HT1080 (cell line): Measurements from ENCODE around the gene CASS4. TPM values are rescaled to one million over a fixed set of nuclear protein-coding genes. Genes with fewer than 3 reads are reported as not detected.

Source experiments
- DNase-seq: peaks from one replicate; pipeline ENCODE4 v3.0.0-alpha.2; 2015; ENCODE audit warnings: low read depth
- small RNA-seq: library from RNA; depleted of rRNA; stranded (forward); fragments of <200 nt; gene quantifications from one replicate; pipeline ENCODE3, GENCODE V24; 2014
- total RNA-seq: library from RNA; depleted of rRNA; stranded (reverse); fragments of >200 nt; shearing (Covaris generic); gene quantifications from 2 replicates; pipeline ENCODE4 v1.2.3, GENCODE V29; 2014; rRNA removed

CASS4 gene
- total RNA-seq, 1 experiment from 2014 or later, result not detected

DNA sequence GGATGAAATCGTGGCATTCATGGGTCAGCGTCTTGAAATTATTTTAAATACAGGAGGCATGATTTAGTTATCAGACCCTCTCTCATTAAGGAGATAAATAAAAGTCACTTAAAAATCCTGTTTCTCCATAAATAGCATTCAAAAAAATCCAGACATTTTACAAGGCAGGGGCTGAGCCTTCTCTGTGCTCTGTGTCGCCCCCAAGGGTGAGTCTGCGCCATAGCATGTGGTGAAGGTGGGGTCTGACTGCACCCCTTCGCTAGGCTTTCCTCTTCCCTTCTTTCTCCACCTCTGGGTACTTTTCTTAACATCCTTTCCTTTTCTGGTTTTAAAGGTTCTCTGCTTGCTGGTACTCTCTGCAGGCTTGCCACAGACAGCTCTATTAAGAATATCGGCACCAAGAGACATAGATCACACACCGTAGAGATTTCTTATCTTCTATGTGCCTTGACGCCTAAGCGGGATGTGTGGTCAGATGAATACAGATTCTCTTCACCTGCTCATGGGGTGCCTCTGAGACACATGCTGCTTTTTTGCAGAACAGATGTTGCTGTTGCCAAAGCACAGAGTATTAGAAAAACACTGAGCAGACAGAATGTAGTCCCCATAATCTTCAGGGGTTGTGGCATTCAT lies 92.4 kb downstream of the CASS4 start:
- DNase-seq, result no peak

- no peak for DNase-seq
Measured at GRCh38 chr20:56506103-56506502, 94.0 kb downstream of the CASS4 start.

Small RNA genes within 50 kb of the gene (small RNA-seq; reads per million reads assigned to genes)
- not detected for gene RPL39P

Other genes with a start within 250 kb of the CASS4 start
- not detected in 2 replicates for gene MC3R, start 163.5 kb upstream of the CASS4 start, total RNA-seq
- 7.1 and 8.4 TPM in 2 replicates for gene FAM210B, start 53.3 kb upstream of the CASS4 start, total RNA-seq
- 133 and 148 TPM in 2 replicates for gene AURKA, start 20.0 kb upstream of the CASS4 start, total RNA-seq
- 52.2 and 79.0 TPM in 2 replicates for gene CSTF1, start 19.6 kb upstream of the CASS4 start, total RNA-seq
- 76.0 and 97.3 TPM in 2 replicates for gene RTF2, start 56.4 kb downstream of the CASS4 start, total RNA-seq
- not detected in 2 replicates for gene FAM209A, start 112.5 kb downstream of the CASS4 start, total RNA-seq
- not detected in 2 replicates for gene FAM209B, start 121.0 kb downstream of the CASS4 start, total RNA-seq
- 8.3 and 11.7 TPM in 2 replicates for gene TFAP2C, start 217.0 kb downstream of the CASS4 start, total RNA-seq